Testis (tissue), 2 donors: ENCODE measurements around the gene XRCC1.

ENCODE experiments used
- CTCF ChIP-seq, 3 experiments: fragments of 450-650 bp in 2 of 3; fragments of 200-600 bp in 1 of 3; sonication (generic) in 1 of 3; IDR thresholded peaks; one replicate each; pipeline ENCODE4 v1.5.1; 2016 to 2019; ENCODE audit warnings: antibody characterized with exemption in 3 of 3, mild to moderate bottlenecking in 2 of 3, moderate library complexity in 1 of 3
- POLR2A ChIP-seq: fragments of 450-650 bp; IDR thresholded peaks from one replicate; pipeline ENCODE4 v1.6.1; 2017; ENCODE audit warnings: antibody characterized with exemption, mild to moderate bottlenecking, moderate library complexity

GRCh38 chr19:43504426-43505185 is 70.7 kb downstream of the XRCC1 start, which contains the start of gene PHLDB3:
- TF ChIP-seq CTCF (IDR thresholded peaks at IDR 0.05) (no peak), POLR2A (no peak)
